Prostate gland (tissue), 2 donors: ENCODE measurements around the gene GUCY1A2. TPM values are rescaled to one million over a fixed set of nuclear protein-coding genes. Genes with fewer than 3 reads are reported as not detected.

ENCODE experiments used
- DNase-seq: peaks from one replicate; pipeline ENCODE4 v3.0.0-alpha.2; 2019; ENCODE audit warnings: low spot score
- H3K27ac ChIP-seq, 2 donors: fragments of 200-600 bp; sonication (generic); 2 replicates each; pipeline ENCODE4 v1.5.1; 2017 to 2019
- H3K27me3 ChIP-seq: fragments of 200-600 bp; sonication (generic); replicated peaks from 2 replicates; pipeline ENCODE4 v1.5.1; 2019; ENCODE audit not compliant: insufficient read depth
- H3K36me3 ChIP-seq, 2 donors: fragments of 200-600 bp; sonication (generic); 1 replicate in 1 of 2; 2 replicates in 1 of 2; pipeline versions ENCODE4 v1.5.1 to v1.8.1; 2017 to 2019
- H3K4me1 ChIP-seq: fragments of 200-600 bp; sonication (generic); replicated peaks from 2 replicates; pipeline ENCODE4 v1.5.1; 2019
- H3K4me3 ChIP-seq, 2 donors: fragments of 200-600 bp; sonication (generic); 2 replicates each; pipeline ENCODE4 v1.5.1; 2017 to 2019
- H3K9me3 ChIP-seq: fragments of 200-600 bp; sonication (generic); 2 replicates; pipeline ENCODE4 v1.5.1; 2017
- CTCF ChIP-seq, 4 experiments: fragments of 200-600 bp in 2 of 4; fragments of 450-650 bp in 2 of 4; sonication (generic) in 2 of 4; IDR thresholded peaks; 1 replicate in 3 of 4; 2 replicates in 1 of 4; pipeline ENCODE4 v1.5.1; 2016 to 2019; ENCODE audit warnings: antibody characterized with exemption in 4 of 4, mild to moderate bottlenecking in 2 of 4, moderate library complexity in 2 of 4
- POLR2A ChIP-seq: fragments of 450-650 bp; IDR thresholded peaks from one replicate; pipeline ENCODE4 v1.6.1; 2016; ENCODE audit warnings: antibody characterized with exemption, mild to moderate bottlenecking
- POLR2AphosphoS5 ChIP-seq: sonication (generic); formaldehyde crosslinking; IDR thresholded peaks from one replicate; pipeline ENCODE4 v1.6.1; 2017; ENCODE audit warnings: antibody characterized with exemption
- WGBS: methylation state at CpG from one replicate; pipeline ENCODE4 v1.1.5; 2018; 5-methylcytosine and 5-hydroxymethylcytosine counted together
- intact Hi-C: fragments of 100-400 bp; cut with DNase I; formaldehyde crosslinking; loops from one replicate; pipeline ENCODE4 v1.14.2; 2022
- total RNA-seq, 2 donors: library from RNA; depleted of rRNA; stranded (reverse); fragments of >200 nt; gene quantifications; one replicate each; pipeline ENCODE4 v1.1.0, GENCODE V29; 2016

GUCY1A2 gene
- total RNA-seq, 2 donors from 2014 or later = 1.2 to 15.3 TPM

GRCh38 chr11:106770489-106771085 lies 247.7 kb downstream of the GUCY1A2 start:
- H3K36me3 ChIP-seq = no peaks in the 10 kb centered on the region
- no peak overlapping the region for H3K27ac ChIP-seq
- DNase-seq = no peak
- TF ChIP-seq POLR2AphosphoS5 (no peak), CTCF (IDR thresholded peaks at IDR 0.05) (no peak), POLR2A (no peak)
- H3K9me3 ChIP-seq = no peaks in the 10 kb centered on the region
- H3K27me3 ChIP-seq = no peaks in the 10 kb centered on the region
- H3K4me1 ChIP-seq = no peaks in the 10 kb centered on the region
- no peak overlapping the region for H3K4me3 ChIP-seq
- intact Hi-C loops = no loop called here

- Histone ChIP-seq H3K27ac (no peak overlapping the region), H3K4me3 (no peak overlapping the region), H3K27me3 (no peaks in the 10 kb centered on the region), H3K36me3 (no peaks in the 10 kb centered on the region), H3K9me3 (no peaks in the 10 kb centered on the region), H3K4me1 (no peaks in the 10 kb centered on the region)
- DNase-seq = no peak
- intact Hi-C loops = no loop called here
- 66% methylated on average over 2 of the region's 2 CpGs for WGBS
- TF ChIP-seq POLR2AphosphoS5 (no peak), CTCF (IDR thresholded peaks at IDR 0.05) (no peak)
Observed at GRCh38 chr11:106765469-106766258, 252.6 kb downstream of the GUCY1A2 start.

- Histone ChIP-seq H3K4me3 (no peak overlapping the region), H3K27me3 (no peaks in the 10 kb centered on the region), H3K9me3 (no peaks in the 10 kb centered on the region), H3K4me1 (no peaks in the 10 kb centered on the region), H3K36me3 (no peaks in the 10 kb centered on the region), H3K27ac (no peak overlapping the region)
- WGBS = 94% methylated on average over 3 of the region's 3 CpGs
- DNase-seq = no peak
- intact Hi-C loops = no loop called here
- TF ChIP-seq POLR2AphosphoS5 (no peak), POLR2A (no peak), CTCF (IDR thresholded peaks at IDR 0.05) (no peak)
Observed at GRCh38 chr11:106763501-106763900, 254.8 kb downstream of the GUCY1A2 start.

- intact Hi-C loops = no loop called here
- no peaks in the 10 kb centered on the region for H3K27me3 ChIP-seq
- TF ChIP-seq POLR2AphosphoS5 (no peak), CTCF (IDR thresholded peaks at IDR 0.05) (no peak), POLR2A (no peak)
- no peak for DNase-seq
- 93% methylated on average over 1 of the region's 1 CpG for WGBS
- no peaks in the 10 kb centered on the region for H3K36me3 ChIP-seq
- no peaks in the 10 kb centered on the region for H3K9me3 ChIP-seq
- no peak overlapping the region for H3K27ac ChIP-seq
- H3K4me1 ChIP-seq = no peaks in the 10 kb centered on the region
- H3K4me3 ChIP-seq = no peak overlapping the region
Observed at GRCh38 chr11:106761745-106762144, 256.5 kb downstream of the GUCY1A2 start.

- TF ChIP-seq POLR2A (no peak), CTCF (IDR thresholded peaks at IDR 0.05) (no peak), POLR2AphosphoS5 (no peak)
- Histone ChIP-seq H3K4me3 (no peak overlapping the region), H3K36me3 (no peaks in the 10 kb centered on the region), H3K9me3 (no peaks in the 10 kb centered on the region), H3K4me1 (no peaks in the 10 kb centered on the region), H3K27me3 (no peaks in the 10 kb centered on the region), H3K27ac (no peak overlapping the region)
- DNase-seq = no peak
- intact Hi-C loops = no loop called here
- 7% methylated on average over 1 of the region's 1 CpG for WGBS
Observed at GRCh38 chr11:106761240-106761639, 257.0 kb downstream of the GUCY1A2 start.
